ENCODE data around the gene MRPS18C. TPM values are rescaled to one million over a fixed set of nuclear protein-coding genes. Genes with fewer than 3 reads are reported as not detected.
"Not testable (repeated sequence)": the region's sequence is repeated elsewhere in the genome, so short reads cannot be mapped to it uniquely, and the experiment has no call there.

The MRPS18C gene
- polyA plus RNA-seq, 4 donors, result 29.5 to 43.8 (median 33.2) TPM

DNA sequence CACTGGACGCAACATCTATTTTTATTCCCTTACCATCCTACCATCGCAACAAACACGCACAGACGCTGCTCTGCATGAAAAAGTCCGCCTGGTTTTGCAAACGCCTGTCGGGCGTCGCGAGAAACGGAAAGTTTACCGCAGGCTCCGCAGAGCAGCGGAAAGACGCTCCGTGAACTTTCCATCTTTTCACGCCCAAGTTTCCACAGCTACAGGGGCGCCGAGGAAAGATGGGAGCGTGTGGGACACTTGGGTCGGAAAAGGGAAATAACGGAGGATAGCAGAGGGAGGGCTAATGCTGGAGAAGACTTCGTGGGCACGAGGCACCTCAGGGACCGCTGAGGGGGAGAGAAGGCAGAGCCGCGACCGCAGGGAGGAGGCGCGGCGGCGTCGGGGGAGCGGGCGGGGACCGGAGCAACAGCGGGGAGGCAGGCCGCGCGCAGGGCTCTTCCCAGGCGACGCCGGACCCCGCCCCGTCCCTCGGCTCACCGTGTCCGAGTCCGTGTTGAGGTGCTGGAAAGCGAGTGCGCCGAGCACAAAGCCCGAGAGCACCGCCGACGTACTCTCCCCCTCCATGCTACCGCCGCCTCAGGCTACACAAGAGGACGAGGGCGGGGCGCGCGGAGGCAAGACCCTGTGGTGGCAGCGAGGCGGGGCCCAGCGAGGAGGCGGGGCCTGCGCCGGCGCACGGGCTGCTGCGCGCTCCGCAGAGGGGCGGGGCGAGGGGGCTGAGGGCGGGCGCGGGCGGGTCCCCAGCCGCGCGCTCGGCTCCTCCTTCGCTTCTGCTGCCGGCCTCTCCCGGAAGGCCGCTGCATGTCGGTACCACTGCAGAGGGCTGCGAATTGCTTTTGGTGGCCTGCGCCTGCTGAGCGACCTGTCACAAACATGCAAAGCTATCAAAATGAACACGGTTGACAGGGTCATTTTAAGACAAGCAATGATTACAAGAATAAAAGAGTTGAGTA, 28.9 kb downstream of the MRPS18C start, which contains the start of gene ABRAXAS1:
Gene ABRAXAS1 (minus strand): TSS at position 601 of the 962 bp plus-strand sequence. CDS start 28 bp downstream, at position 573.
- Histone ChIP-seq H3K9me3 (ENCODE audit: control insufficient read depth in 2 of 2, insufficient read depth in 1 of 2, low read depth in 1 of 2, low read length in 1 of 2) (no peaks in the 10 kb centered on the region), H3K4me1 (ENCODE audit: control insufficient read depth in 3 of 3, insufficient read depth in 2 of 3, low read depth in 1 of 3, low read length in 2 of 3) (peaks cover 0 to 6% (median 0%) of the 10 kb centered on the region in 3 donors), H3K27ac (ENCODE audit: low read depth in 1 of 3, low read length in 2 of 3) (peak within 1 kb of the TSS; percentile 68 to 95 (median 81)), H3K36me3 (ENCODE audit: control insufficient read depth in 3 of 3, insufficient read depth in 2 of 3, low read depth in 1 of 3, low read length in 3 of 3) (peaks cover 0 to 2% (median 0%) of the 10 kb centered on the region in 3 donors), H3K4me3 (ENCODE audit: low read depth in 1 of 3, low read length in 3 of 3) (peak within 1 kb of the TSS; percentile 58 to 75 (median 65)), H3K27me3 (ENCODE audit: control insufficient read depth in 3 of 3, insufficient read depth in 3 of 3, low read length in 3 of 3) (no peaks in the 10 kb centered on the region)
- FAIRE-seq (no peak), DNase-seq (peak; percentile 93 to 98)
- WGBS, 3 donors, result 0 to 1% (median 1%) methylated on average over 62 to 93 of the region's 93 CpGs

DNA sequence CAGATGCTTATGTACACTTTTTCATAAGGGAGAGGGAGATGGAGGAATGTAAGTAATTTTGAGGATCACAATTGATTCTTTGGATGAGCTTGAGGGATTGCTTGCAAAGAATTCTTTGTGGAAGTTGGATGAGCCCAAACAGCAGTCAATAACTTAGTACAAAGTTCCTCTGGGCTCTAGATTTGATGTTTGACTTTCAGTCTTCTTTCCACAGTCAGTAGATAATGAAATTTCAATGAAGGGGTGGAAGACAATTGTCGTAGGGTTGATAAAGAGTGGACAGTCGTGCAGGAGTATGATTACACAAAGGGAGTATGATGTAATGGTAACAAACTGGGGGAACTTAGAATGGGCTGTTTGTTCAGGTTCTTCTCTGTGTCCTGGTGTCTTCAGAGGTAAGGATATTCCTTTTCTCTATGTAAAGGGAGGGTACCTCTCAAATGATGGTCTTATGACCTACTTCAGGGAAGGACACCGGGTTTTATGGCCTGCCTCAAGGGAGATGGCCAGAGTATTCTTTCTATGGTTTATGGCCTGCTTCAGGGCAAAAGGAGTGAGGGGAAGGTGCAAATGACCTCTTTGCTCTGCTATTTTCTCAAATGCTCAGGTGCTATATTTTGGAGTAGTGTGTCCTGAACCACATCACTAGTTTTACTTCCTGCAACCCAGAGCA, 30.7 kb downstream of the MRPS18C start:
- 55 to 85% (median 73%) methylated on average over 3 of the region's 3 CpGs for WGBS, 3 donors
- no peak for DNase-seq
- no peak for FAIRE-seq

GRCh38 chr4:83489711-83490326, 34.0 kb downstream of the MRPS18C start:
- no peaks in the 10 kb centered on the region for H3K27me3 ChIP-seq (ENCODE audit: control insufficient read depth in 3 of 3, insufficient read depth in 3 of 3, low read length in 3 of 3)
- H3K4me3 ChIP-seq (ENCODE audit: low read depth in 1 of 3, low read length in 3 of 3), result no peak overlapping the region
- FAIRE-seq (peak; percentile 51), DNase-seq (no peak)
- 22 to 42% (median 27%) methylated on average over 1 of the region's 1 CpG for WGBS, 3 donors
- H3K36me3 ChIP-seq (ENCODE audit: control insufficient read depth in 3 of 3, insufficient read depth in 2 of 3, low read depth in 1 of 3, low read length in 3 of 3), result no peaks in the 10 kb centered on the region
- no peaks in the 10 kb centered on the region for H3K9me3 ChIP-seq (ENCODE audit: control insufficient read depth in 2 of 2, insufficient read depth in 1 of 2, low read depth in 1 of 2, low read length in 1 of 2)
- H3K27ac ChIP-seq (ENCODE audit: low read depth in 1 of 3, low read length in 2 of 3), result no peak overlapping the region
- peaks cover 0 to 6% (median 0%) of the 10 kb centered on the region in 3 donors for H3K4me1 ChIP-seq (ENCODE audit: control insufficient read depth in 3 of 3, insufficient read depth in 2 of 3, low read depth in 1 of 3, low read length in 2 of 3)

More for the DNA sequence above, 30.7 kb downstream of the MRPS18C start:
- Histone ChIP-seq H3K36me3 (ENCODE audit: control insufficient read depth in 3 of 3, insufficient read depth in 2 of 3, low read depth in 1 of 3, low read length in 3 of 3) (no peaks in the 10 kb centered on the region), H3K4me1 (ENCODE audit: control insufficient read depth in 3 of 3, insufficient read depth in 2 of 3, low read depth in 1 of 3, low read length in 2 of 3) (peaks cover 0 to 6% (median 0%) of the 10 kb centered on the region in 3 donors), H3K9me3 (ENCODE audit: control insufficient read depth in 2 of 2, insufficient read depth in 1 of 2, low read depth in 1 of 2, low read length in 1 of 2) (no peaks in the 10 kb centered on the region), H3K27ac (ENCODE audit: low read depth in 1 of 3, low read length in 2 of 3) (no peak overlapping the region), H3K4me3 (ENCODE audit: low read depth in 1 of 3, low read length in 3 of 3) (no peak overlapping the region), H3K27me3 (ENCODE audit: control insufficient read depth in 3 of 3, insufficient read depth in 3 of 3, low read length in 3 of 3) (no peaks in the 10 kb centered on the region)

DNA sequence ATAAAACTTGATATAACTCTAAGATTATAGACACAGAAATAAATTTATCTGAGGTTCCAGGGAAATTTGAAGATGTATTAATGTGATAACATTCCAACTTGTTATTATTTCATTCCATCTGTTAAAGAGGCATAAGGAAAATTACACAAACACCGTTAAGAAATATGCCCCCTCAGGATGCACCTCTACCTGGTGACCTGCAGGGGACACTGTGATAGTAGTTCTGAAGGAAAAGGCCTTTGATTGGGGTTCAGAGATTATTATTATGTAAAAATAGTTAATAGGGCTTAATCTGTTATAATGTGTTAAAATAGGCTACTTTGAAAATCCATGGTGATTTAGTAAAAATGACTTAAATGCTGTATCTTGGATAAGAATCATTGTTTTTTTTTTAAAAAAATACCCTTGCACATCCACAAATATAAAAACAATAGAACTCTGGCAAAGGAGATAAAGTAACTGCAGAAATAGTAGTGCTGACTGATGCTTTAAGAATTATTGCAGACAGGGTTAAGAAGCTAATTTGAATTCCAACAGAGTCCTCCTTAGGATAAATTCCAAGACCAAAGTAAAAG, 35.1 kb downstream of the MRPS18C start:
- Histone ChIP-seq H3K4me3 (ENCODE audit: low read depth in 1 of 3, low read length in 3 of 3) (no peak overlapping the region), H3K27me3 (ENCODE audit: control insufficient read depth in 3 of 3, insufficient read depth in 3 of 3, low read length in 3 of 3) (no peaks in the 10 kb centered on the region), H3K36me3 (ENCODE audit: control insufficient read depth in 3 of 3, insufficient read depth in 2 of 3, low read depth in 1 of 3, low read length in 3 of 3) (no peaks in the 10 kb centered on the region), H3K27ac (ENCODE audit: low read depth in 1 of 3, low read length in 2 of 3) (no peak overlapping the region), H3K4me1 (ENCODE audit: control insufficient read depth in 3 of 3, insufficient read depth in 2 of 3, low read depth in 1 of 3, low read length in 2 of 3) (no peaks in the 10 kb centered on the region), H3K9me3 (ENCODE audit: control insufficient read depth in 2 of 2, insufficient read depth in 1 of 2, low read depth in 1 of 2, low read length in 1 of 2) (no peaks in the 10 kb centered on the region)
- 0 to 2% (median 0%) methylated on average over 1 of the region's 1 CpG for WGBS, 3 donors
- DNase-seq (peak; percentile 26 to 39), FAIRE-seq (peak; percentile 87)

DNA sequence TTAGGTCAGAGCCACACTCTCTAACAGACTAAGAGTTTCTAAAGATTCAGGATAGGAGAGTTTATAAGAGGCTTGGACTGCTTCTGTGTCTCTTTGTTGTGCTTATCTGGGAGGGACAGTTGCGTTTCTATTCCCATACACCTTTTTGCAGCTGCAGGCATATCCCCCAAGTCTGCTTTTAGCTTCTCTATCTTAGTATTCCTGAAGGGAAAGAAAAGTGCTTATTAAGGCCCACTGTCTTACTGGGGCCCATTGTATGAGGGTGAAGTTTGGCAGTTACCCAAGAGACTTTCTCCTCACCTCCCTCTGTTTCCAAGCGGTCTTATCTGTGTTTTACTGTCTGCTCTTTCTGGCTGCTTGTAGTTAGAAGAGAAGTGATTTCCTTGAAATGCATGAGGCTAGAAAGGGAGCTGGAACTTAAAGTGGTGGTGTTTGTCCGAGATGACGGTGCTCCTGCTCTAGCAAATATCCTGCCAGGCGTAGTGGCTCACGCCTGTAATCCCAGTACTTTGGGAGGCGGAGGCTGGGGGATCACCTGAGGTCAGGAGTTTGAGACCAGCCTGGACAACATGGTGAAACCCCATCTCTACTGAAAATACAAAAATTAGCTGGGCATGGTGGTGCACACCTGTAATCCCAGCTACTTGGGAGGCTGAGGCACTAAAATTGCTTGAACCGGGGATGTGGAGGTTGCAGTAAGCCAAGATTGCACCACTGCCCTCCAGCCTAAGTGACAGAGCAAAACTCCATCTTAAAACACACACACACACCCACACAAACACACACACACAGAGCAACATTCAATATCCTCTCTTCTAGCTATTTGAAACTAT, 40.4 kb downstream of the MRPS18C start:
- not testable (repeated sequence) for H3K4me1 ChIP-seq (ENCODE audit: control insufficient read depth in 3 of 3, insufficient read depth in 2 of 3, low read depth in 1 of 3, low read length in 2 of 3); H3K9me3 ChIP-seq (ENCODE audit: control insufficient read depth in 2 of 2, insufficient read depth in 1 of 2, low read depth in 1 of 2, low read length in 1 of 2); H3K27ac ChIP-seq (ENCODE audit: low read depth in 1 of 3, low read length in 2 of 3); FAIRE-seq; H3K4me3 ChIP-seq (ENCODE audit: low read depth in 1 of 3, low read length in 3 of 3); H3K27me3 ChIP-seq (ENCODE audit: control insufficient read depth in 3 of 3, insufficient read depth in 3 of 3, low read length in 3 of 3); H3K36me3 ChIP-seq (ENCODE audit: control insufficient read depth in 3 of 3, insufficient read depth in 2 of 3, low read depth in 1 of 3, low read length in 3 of 3)
- DNase-seq, result peak in 1 of 2 donors; percentile 40
- 23 to 63% (median 47%) methylated on average over 8 of the region's 8 CpGs for WGBS, 3 donors

DNA sequence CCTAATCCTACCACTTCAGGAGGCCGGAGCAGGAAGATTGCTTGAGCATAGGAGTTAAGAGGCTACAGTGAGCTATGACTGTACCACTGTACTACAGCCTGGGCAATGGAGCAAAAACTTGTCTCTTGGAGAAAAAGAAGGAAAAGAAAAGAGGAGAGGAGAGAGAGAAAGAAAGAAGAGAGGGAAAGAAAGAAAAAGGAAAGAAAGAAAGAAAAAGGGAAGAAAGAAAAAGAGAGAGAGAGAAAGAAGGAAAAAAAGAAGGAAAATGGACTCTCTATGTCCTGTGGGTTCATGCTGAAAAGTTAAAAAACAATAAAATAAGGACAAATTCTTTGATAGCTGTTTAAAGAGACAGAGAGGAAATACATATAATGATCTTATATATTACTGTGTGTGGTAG, 42.3 kb downstream of the MRPS18C start:
- 80 to 89% (median 83%) methylated on average over 1 of the region's 1 CpG for WGBS, 3 donors
- no peak for FAIRE-seq

GRCh38 chr4:83501671-83502070, 45.8 kb downstream of the MRPS18C start:
- not testable (repeated sequence) for H3K27me3 ChIP-seq (ENCODE audit: control insufficient read depth in 3 of 3, insufficient read depth in 3 of 3, low read length in 3 of 3); FAIRE-seq; H3K4me3 ChIP-seq (ENCODE audit: low read depth in 1 of 3, low read length in 3 of 3); H3K36me3 ChIP-seq (ENCODE audit: control insufficient read depth in 3 of 3, insufficient read depth in 2 of 3, low read depth in 1 of 3, low read length in 3 of 3); H3K9me3 ChIP-seq (ENCODE audit: control insufficient read depth in 2 of 2, insufficient read depth in 1 of 2, low read depth in 1 of 2, low read length in 1 of 2); H3K27ac ChIP-seq (ENCODE audit: low read depth in 1 of 3, low read length in 2 of 3); H3K4me1 ChIP-seq (ENCODE audit: control insufficient read depth in 3 of 3, insufficient read depth in 2 of 3, low read depth in 1 of 3, low read length in 2 of 3); DNase-seq
- WGBS, 3 donors, result 88 to 92% (median 90%) methylated on average over 3 of the region's 3 CpGs

More for the DNA sequence above, 42.3 kb downstream of the MRPS18C start:
- Histone ChIP-seq H3K27me3 (ENCODE audit: control insufficient read depth in 3 of 3, insufficient read depth in 3 of 3, low read length in 3 of 3) (no peaks in the 10 kb centered on the region), H3K27ac (ENCODE audit: low read depth in 1 of 3, low read length in 2 of 3) (no peak overlapping the region), H3K36me3 (ENCODE audit: control insufficient read depth in 3 of 3, insufficient read depth in 2 of 3, low read depth in 1 of 3, low read length in 3 of 3) (no peaks in the 10 kb centered on the region), H3K4me3 (ENCODE audit: low read depth in 1 of 3, low read length in 3 of 3) (no peak overlapping the region), H3K4me1 (ENCODE audit: control insufficient read depth in 3 of 3, insufficient read depth in 2 of 3, low read depth in 1 of 3, low read length in 2 of 3) (no peaks in the 10 kb centered on the region), H3K9me3 (ENCODE audit: control insufficient read depth in 2 of 2, insufficient read depth in 1 of 2, low read depth in 1 of 2, low read length in 1 of 2) (no peaks in the 10 kb centered on the region)
- DNase-seq, result no peak

All from small intestine (tissue), 7 donors.